GM21360 (cell line): Measurements from ENCODE around the gene TMEM131L.
"Not testable (repeated sequence)": the region's sequence is repeated elsewhere in the genome, so short reads cannot be mapped to it uniquely, and the experiment has no call there.

Source experiments
- ATAC-seq: cut with Tn5 transposase; IDR thresholded peaks from one replicate; pipeline ENCODE4 v1.9.1; 2021; ENCODE audit warnings: mild to moderate bottlenecking, moderate library complexity; ENCODE audit not compliant: unreplicated experiment

TMEM131L gene

GRCh38 chr4:153539422-153539821 is 73.3 kb downstream of the TMEM131L start:
- ATAC-seq, result no peak

- peak; percentile 39 for ATAC-seq
These were observed 75.4 kb downstream of the TMEM131L start for GRCh38 chr4:153541456-153542096.

DNA sequence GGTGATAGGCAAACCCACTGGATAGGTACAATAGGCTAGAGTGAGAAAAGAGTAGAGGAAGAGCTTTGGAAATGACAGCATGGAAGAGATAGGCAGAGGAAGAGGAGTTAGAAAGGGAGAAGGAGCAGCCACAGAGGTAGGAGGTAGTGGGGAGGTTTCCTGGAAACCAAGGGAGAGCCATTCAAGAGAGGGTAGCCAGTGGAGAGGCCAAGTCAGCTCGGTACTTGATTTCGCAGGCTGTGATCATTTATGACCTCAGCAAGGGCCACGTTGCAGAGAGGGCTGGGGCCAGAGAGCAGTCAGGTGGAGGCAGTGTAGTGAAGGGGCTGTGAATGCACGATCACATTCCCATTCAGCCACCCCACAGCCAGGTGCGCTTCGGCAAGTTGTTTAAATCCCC is 76.0 kb downstream of the TMEM131L start:
- no peak for ATAC-seq

DNA sequence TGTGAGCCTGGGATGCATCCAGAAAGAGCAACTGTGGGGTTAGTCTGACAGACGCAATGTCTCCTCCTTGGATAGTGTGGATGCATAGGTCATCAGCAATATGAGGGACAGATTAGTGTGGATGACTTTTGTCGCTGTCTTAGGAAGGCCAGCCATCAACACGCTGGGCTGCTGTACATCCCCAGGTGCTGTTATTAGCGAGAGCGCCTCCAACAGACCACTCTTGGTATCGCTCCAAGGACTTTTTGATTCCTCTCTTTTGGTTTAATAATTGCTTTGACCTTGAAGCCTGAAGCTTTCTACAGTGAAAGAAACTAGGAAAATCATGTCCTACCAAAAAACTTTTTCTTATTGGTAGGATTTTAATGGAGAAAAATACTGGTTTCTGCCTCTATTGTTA is 76.7 kb downstream of the TMEM131L start:
- no peak for ATAC-seq

DNA sequence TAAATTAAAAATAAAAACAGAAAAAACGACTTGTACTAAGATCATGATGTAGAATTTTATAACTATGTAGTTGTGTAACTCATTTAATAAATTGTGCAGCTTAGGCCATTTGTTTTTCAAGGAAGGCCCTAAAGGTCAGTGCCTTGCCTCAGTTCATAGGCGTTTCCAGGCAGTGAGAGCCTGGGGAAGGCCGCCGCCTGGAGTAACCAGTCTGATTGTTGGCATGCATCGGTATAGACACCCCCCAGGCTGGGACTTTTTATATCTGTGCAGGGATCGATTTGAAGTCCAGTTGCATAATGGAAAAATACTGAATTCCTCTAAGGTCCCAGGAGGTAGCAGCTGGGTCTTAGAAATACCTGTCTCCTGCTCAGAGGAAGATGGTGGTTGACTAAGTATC is 77.2 kb downstream of the TMEM131L start:
- no peak for ATAC-seq

GRCh38 chr4:153545822-153546221 is 79.7 kb downstream of the TMEM131L start:
- no peak for ATAC-seq

- ATAC-seq, result no peak
These were observed 80.1 kb downstream of the TMEM131L start for GRCh38 chr4:153546280-153546679.

DNA sequence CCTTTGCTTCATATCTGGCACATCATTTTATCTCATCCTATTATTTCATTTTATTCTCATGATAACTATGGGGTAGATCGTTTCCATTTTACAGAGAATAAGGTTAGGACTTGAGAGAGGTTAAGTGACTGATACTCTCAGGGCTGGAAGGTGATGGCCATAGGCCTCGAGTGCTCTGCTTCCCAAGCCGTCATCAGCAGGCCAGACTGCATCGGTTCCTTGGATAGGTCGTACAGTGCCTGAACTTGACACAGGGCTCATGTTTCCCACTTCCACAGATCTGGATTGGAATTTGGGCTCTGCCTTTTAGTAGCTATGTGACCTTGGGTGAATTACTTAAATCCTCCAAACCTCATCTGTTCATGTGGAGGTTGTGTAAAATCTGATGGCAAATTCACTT is 81.4 kb downstream of the TMEM131L start:
- ATAC-seq, result no peak

- ATAC-seq, result not testable (repeated sequence)
These were observed 82.7 kb downstream of the TMEM131L start for GRCh38 chr4:153548907-153549306.

GRCh38 chr4:153549405-153549804 is 83.2 kb downstream of the TMEM131L start:
- ATAC-seq, result no peak

GRCh38 chr4:153553155-153553818 is 87.1 kb downstream of the TMEM131L start:
- ATAC-seq, result no peak

DNA sequence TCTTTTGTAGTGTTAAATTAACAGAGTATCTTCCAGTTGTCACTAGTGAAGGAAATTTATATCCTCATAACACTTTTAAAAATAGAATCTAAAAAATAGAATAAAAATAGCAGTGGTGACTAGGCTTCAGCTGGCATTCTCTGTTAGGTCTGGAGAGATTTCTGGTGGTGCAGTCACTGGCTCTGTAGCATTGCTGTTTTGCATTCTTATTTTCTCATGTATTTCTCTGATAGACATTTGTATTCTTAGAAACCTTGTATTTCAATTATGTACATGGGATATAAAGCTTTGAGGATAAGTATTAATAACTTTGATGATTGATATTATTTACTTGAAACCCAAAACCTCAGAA is 87.6 kb downstream of the TMEM131L start:
- ATAC-seq, result no peak

DNA sequence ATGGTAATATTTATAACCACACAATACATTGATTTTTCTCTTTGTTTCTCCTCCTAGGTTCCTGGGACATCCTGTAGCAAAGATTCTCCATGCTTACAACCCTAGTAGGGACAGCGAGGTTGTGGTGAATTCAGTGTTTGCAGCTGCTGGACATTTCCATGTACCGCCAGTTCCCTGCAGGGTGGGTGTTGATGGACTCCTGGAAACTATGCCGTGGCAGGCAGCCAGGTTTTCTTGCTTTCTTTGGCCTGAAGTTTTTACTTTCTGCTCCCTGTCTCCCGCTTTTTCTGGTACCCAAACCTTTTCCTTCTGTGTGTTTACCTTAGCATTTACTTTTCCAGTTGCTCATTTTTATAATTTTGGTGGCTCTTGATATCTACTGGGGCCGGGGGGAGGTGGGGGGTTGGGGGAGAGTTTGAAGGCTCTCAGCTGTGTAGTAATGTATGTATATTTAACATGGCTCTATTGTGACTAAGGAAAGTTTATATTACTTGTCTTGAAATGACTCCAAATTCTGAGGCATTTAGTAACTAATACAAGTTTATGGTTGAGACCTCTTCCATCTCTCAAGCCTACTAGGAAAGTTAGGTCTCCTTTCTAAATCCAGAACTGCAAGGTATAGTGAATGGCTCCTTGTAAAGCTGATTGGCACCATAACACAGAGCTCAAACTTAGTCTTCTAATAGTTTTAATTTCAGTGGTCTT is 89.7 kb downstream of the TMEM131L start:
- ATAC-seq, result no peak

DNA sequence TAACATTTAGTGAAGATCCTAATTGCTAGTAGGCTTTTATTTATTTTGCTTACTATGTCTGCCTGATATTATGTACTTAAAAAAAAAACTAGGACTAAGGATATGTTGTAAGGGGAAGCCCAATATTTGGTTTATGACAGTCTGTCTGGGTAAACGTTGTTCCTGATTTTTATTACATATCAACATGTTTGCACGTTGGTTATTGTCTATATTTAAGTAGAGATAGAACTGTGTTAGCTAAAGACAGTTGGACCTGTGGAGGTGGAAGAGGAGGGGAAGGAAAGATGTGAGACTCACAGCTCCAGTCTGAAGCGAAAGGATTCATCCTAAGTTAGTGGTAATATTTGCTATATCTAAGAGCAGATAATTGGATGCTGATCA is 90.3 kb downstream of the TMEM131L start:
- no peak for ATAC-seq

GRCh38 chr4:153560908-153561307 is 94.7 kb downstream of the TMEM131L start:
- peak; percentile 79 for ATAC-seq

DNA sequence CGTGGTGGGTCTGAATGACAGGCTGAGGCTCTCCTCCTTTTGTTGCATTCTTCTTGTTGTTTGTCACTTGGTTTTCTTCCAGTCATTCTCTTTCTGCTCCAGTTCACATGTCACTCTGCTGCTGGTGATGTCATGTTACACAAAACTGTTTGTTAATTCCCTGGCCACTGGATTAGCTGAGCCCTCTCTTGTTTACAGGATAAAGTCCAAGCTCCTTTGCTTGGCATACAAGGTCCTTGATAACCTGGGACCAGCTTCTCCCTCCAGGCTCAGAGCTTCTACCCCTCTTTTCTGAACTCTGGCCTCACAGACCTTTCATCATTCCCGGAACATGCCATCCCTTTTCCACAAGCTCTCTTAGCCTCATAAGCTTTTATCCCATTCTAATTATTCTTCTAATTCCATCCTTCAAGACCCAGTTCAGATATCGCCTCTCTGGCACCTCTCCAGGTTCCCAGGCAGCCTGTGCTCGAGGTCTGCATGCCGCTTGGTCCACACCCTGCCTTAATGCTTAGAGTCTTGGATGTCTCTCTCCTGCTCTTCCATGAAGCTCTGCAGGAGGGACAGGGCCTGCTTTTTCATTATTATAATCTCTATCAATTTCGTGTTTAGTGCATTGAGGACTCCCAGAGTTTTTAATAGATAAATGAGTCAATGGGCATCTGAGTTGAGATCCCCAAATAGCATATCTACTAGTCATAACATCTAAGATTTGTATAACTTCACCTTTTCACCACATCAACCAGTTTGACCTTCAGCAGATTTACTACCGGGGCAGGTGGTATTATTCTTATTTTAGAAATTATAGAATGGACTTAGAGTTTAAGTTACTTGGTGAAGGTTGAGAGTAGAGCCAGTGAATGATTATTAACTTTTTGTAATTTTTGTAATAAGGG is 98.7 kb downstream of the TMEM131L start:
- ATAC-seq, result no peak

DNA sequence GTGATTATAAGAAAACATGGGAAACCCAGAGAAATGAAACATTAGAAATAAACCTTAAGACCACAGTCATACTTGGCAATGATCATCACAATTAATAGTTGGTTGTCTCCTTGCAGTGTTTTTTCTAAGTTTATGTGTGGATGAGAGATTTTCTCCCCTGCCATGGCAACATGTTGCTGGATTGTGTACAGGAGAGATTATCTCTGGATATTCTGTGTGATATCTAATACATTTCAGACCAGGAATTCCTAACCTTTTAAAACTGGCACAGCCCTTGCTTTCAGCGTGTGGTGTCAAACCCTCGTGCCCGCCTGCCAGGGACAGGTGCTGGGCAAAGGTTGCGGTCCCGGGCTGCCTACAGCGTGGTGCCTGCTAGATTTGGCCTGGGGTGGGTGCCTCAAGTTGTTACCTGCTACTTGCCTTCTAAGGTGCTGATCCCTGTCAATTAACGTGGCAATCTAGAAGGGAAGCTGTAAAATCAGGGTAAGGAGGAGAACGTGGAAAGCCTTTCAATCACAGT is 100.5 kb downstream of the TMEM131L start:
- ATAC-seq, result no peak

DNA sequence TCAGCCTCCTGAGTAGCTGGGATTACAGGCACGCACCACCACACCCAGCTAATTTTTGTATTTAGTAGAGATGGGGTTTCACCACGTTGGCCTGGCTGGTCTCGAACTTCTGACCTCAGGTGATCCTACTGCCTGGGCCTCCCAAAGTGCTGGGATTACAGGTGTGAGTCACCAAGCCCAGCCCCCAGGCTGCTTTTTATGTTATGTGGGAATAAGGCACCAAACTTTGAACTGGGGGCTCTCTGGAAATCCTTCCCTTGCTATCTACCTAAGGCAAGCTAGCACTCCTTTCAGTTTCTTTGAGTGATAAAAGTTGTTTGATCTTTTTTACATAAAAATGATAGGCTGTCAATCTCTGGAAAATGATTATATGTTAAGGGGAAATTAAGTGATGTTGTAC is 101.5 kb downstream of the TMEM131L start:
- not testable (repeated sequence) for ATAC-seq

DNA sequence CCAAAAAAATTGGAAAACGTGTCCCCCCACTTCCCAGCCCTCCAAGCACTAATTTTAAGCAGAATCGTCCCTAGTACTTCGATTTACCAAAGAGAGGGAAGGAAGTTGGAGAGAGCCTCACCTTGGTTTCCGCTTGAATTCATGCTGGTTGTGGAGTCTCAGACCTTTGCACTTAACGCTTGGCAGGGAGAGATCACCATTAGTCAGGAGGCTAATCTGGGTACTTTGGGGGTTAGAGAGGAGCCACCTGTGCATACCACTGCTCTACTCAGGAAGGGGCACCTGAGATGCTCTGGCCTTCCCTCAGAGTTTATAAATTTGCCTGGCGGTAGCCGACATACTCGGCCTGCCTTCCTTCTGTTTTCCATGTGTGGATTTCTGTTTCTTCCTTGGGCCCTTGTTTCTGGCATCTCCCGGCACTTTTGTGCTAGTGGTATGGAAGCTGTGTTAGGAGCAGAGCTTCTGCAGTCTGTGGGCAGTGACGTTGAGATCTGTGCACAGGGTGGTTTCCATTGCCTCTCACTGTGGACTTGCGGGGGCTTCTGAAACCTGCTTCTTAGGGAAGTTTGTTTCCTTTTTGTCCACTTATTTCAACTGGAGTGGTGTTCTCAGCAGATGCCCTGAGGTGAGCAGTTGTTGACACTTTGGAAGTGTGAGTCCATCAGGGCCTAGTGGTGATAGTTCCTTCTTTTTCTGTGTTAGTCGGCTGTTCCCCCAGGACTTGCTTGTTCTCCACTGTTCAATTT is 104.2 kb downstream of the TMEM131L start:
- peak; percentile 47 for ATAC-seq

GRCh38 chr4:153571006-153571545 is 104.9 kb downstream of the TMEM131L start:
- ATAC-seq, result no peak
